GM12878 (cell line): ENCODE data around the gene TSPAN11. TPM values are rescaled to one million over a fixed set of nuclear protein-coding genes. Genes with fewer than 3 reads are reported as not detected.

Experiments used
- ATAC-seq: fragments of 200-7000 bp; cut with Tn5 transposase; 3 replicates; pipeline ENCODE4 v1.9.1; 2020; ENCODE audit warnings: mild to moderate bottlenecking, moderate library complexity
- BruUV-seq: library from RNA; stranded (reverse); fragments of 400-500 nt; replicated peaks from 2 replicates; lab custom pipeline; 2021; lab: Mats Ljungman, UMichigan
- CTCF ChIA-PET: fragments of 300-600 bp; sonication (Branson Sonifier 250); formaldehyde crosslinking; extraction: SDS; loops from one replicate; lab custom pipeline; 2021; ENCODE audit warnings: inconsistent platforms; lab: Yijun Ruan, JAX
- POLR2A ChIA-PET: fragments of 350-600 bp; formaldehyde crosslinking; extraction: SDS; loops from one replicate; lab custom pipeline; 2021; ENCODE audit warnings: inconsistent platforms; lab: Charles Lee
- RAD21 ChIA-PET: fragments of 300-600 bp; sonication (Branson Sonifier 250); formaldehyde crosslinking; loops from one replicate; lab custom pipeline; 2023; ENCODE audit warnings: antibody characterized with exemption; ENCODE audit not compliant: unreplicated experiment; lab: Charles Lee
- SMC1A ChIA-PET: fragments of 300-600 bp; sonication (Branson Sonifier 250); formaldehyde crosslinking; loops from one replicate; lab custom pipeline; 2023; ENCODE audit not compliant: unreplicated experiment, uncharacterized antibody; lab: Charles Lee
- DNase-seq: peaks from one replicate; pipeline ENCODE4 v3.0.0-alpha.2; 2011; ENCODE audit warnings: low read depth, low spot score
- FAIRE-seq: peaks from 3 replicates; lab custom pipeline; 2011; peaks lifted over from hg19 to GRCh38; lab: Jason Lieb, UNC
- H2AFZ ChIP-seq: 2 replicates; pipeline ENCODE4 v1.6.0; 2011; ENCODE audit warnings: low read depth, low read length, control low read depth; ENCODE audit not compliant: control insufficient read depth
- H3K27ac ChIP-seq: 2 replicates; pipeline ENCODE4 v1.5.1; 2011; ENCODE audit warnings: control low read depth; ENCODE audit not compliant: control insufficient read depth, insufficient read depth
- H3K27me3 ChIP-seq, 2 experiments: replicated peaks in 1 of 2; 2 replicates each; pipeline versions ENCODE4 v1.6.0 to v1.6.1; 2011; ENCODE audit warnings: low read length in 1 of 2; ENCODE audit not compliant: control insufficient read depth in 2 of 2, insufficient read depth in 2 of 2
- H3K36me3 ChIP-seq, 2 experiments: 2 replicates each; pipeline ENCODE4 v1.5.1; 2011; ENCODE audit warnings: low read length in 1 of 2; ENCODE audit not compliant: control insufficient read depth in 2 of 2, insufficient read depth in 2 of 2
- H3K4me1 ChIP-seq: 2 replicates; pipeline ENCODE4 v1.6.1; 2011; ENCODE audit warnings: mild to moderate bottlenecking, low read length, moderate library complexity, mixed read lengths; ENCODE audit not compliant: control insufficient read depth, insufficient read depth
- H3K4me2 ChIP-seq: 2 replicates; pipeline ENCODE4 v1.6.0; 2011; ENCODE audit warnings: control low read depth; ENCODE audit not compliant: control insufficient read depth, insufficient read depth
- H3K4me3 ChIP-seq: fragments of 200-600 bp; sonication (generic); 2 replicates; pipeline ENCODE4 v1.5.1; 2016
- H3K79me2 ChIP-seq: 2 replicates; pipeline ENCODE4 v1.6.0; 2011; ENCODE audit warnings: low read length; ENCODE audit not compliant: control insufficient read depth, insufficient read depth
- H3K9ac ChIP-seq: 2 replicates; pipeline ENCODE4 v1.8.0; 2011; ENCODE audit warnings: low read length, control low read depth, mixed read lengths; ENCODE audit not compliant: control insufficient read depth, insufficient read depth
- H3K9me3 ChIP-seq: replicated peaks from 3 replicates; pipeline ENCODE4 v1.5.1; 2011; ENCODE audit warnings: mild to moderate bottlenecking, low read length; ENCODE audit not compliant: control insufficient read depth, insufficient read depth
- H4K20me1 ChIP-seq: 2 replicates; pipeline ENCODE4 v1.6.0; 2011; ENCODE audit not compliant: control insufficient read depth, insufficient read depth
- EP300 ChIP-seq, 2 experiments: fragments of 150-350 bp in 1 of 2; IDR thresholded peaks; 2 replicates each; pipeline ENCODE4 v1.6.1; 2011 to 2012; ENCODE audit warnings: low read depth in 2 of 2, low read length in 2 of 2, borderline replicate concordance in 1 of 2, improper control_type of control experiment in 1 of 2, inconsistent platforms in 1 of 2; ENCODE audit not compliant: control insufficient read depth in 1 of 2
- GATAD2B ChIP-seq: fragments of 450-650 bp; conservative IDR thresholded peaks from 2 replicates; pipeline ENCODE4 v1.6.1; 2017; ENCODE audit warnings: low read depth, mild to moderate bottlenecking, moderate library complexity
- JUND ChIP-seq: IDR thresholded peaks from 2 replicates; pipeline ENCODE4 v1.6.1; 2012; ENCODE audit warnings: low read depth, mild to moderate bottlenecking, low read length, improper control_type of control experiment, moderate library complexity
- LARP7 ChIP-seq: fragments of 450-650 bp; IDR thresholded peaks from 2 replicates; pipeline ENCODE4 v1.6.1; 2017; ENCODE audit warnings: mild to moderate bottlenecking
- NBN ChIP-seq: fragments of 450-650 bp; IDR thresholded peaks from 2 replicates; pipeline ENCODE4 v1.6.1; 2016
- NRF1 ChIP-seq: conservative IDR thresholded peaks from 2 replicates; pipeline ENCODE4 v1.6.1; 2011; ENCODE audit warnings: mild to moderate bottlenecking, low read depth, low read length, improper control_type of control experiment
- USF2 ChIP-seq: IDR thresholded peaks from 2 replicates; pipeline ENCODE4 v1.6.1; 2011; ENCODE audit warnings: low read depth, low read length, improper control_type of control experiment, borderline replicate concordance
- ZSCAN29 ChIP-seq: fragments of 450-650 bp; IDR thresholded peaks from 2 replicates; pipeline ENCODE4 v1.6.1; 2017; ENCODE audit warnings: mild to moderate bottlenecking, moderate library complexity
- WGBS: methylation state at CpG from one replicate; pipeline ENCODE4 v1.1.6; 2016; ENCODE audit warnings: low lambda C conversion rate; ENCODE audit not compliant: insufficient replicate concordance, insufficient coverage; ENCODE audit errors: missing lambda C conversion rate; 5-methylcytosine and 5-hydroxymethylcytosine counted together
- in situ Hi-C: fragments of 300-500 bp; cut with MboI; formaldehyde crosslinking; loops from 9 replicates; pipeline ENCODE4 v1.14.3; 2018; ENCODE audit warnings: mixed read lengths
- intact Hi-C: fragments of 100-400 bp; cut with micrococcal nuclease; formaldehyde crosslinking; loops from one replicate; pipeline ENCODE4 v1.14.2; 2022; ENCODE audit not compliant: unreplicated experiment
- polyA plus RNA-seq, 11 experiments: library from polyadenylated mRNA; depleted of rRNA in 4 of 11; unstranded in 6 of 11; stranded (reverse) in 5 of 11; fragments of >200 nt; fragmentation: Nextera tagmentation in 4 of 11; fragmentation: Illumina TruSeq in 1 of 11; extraction: Ambion mirVana in 4 of 11; extraction: Trizol in 1 of 11; gene quantifications; 1 replicate in 1 of 11; 2 replicates in 10 of 11; pipeline versions ENCODE4 v1.2.1 to v1.2.3, GENCODE V29; 2011 to 2016; ENCODE audit warnings: inconsistent platforms in 2 of 11, missing spikeins in 2 of 11, low read depth in 1 of 11
- total RNA-seq, 4 experiments: library from RNA; depleted of rRNA in 3 of 4; stranded (reverse); fragments of >200 nt in 3 of 4; fragmentation: Illumina TruSeq in 1 of 4; extraction: Trizol in 1 of 4; gene quantifications; 2 replicates each; pipeline versions ENCODE4 v1.2.1 to v1.2.3, GENCODE V29; 2013 to 2021
- TF ChIP-seq, protein P1 (sequence below): IDR thresholded peaks from 2 replicates; pipeline ENCODE4 v1.6.1; 2011; ENCODE audit warnings: borderline replicate concordance, low read depth, mild to moderate bottlenecking, moderate library complexity, mixed read lengths, low read length; ENCODE audit not compliant: insufficient read depth; ENCODE audit errors: extremely low read length

Gene TSPAN11
- total and polyA plus RNA-seq, 10 of the 15 experiments (the other 5 are each of a cell fraction or from before 2014, with no cell fraction given) = under 0.01 to 0.27 (median 0.04) TPM; not detected in 6

GRCh38 chr12:30880061-30880460 lies 46.5 kb upstream of the TSPAN11 start:
- 26% methylated on average over 6 of the region's 6 CpGs for WGBS
- Histone ChIP-seq H3K9me3 (no peaks in the 10 kb centered on the region), H3K9ac (no peak overlapping the region), H3K27me3 (no peaks in the 10 kb centered on the region), H4K20me1 (no peaks in the 10 kb centered on the region), H3K4me2 (no peak overlapping the region), H3K4me3 (no peak overlapping the region), H3K36me3 (no peaks in the 10 kb centered on the region), H3K79me2 (no peaks in the 10 kb centered on the region), H3K27ac (no peak overlapping the region), H3K4me1 (no peaks in the 10 kb centered on the region), H2AFZ (no peak overlapping the region)
- SMC1A ChIA-PET = no interaction called here
- ATAC-seq = no peak
- no peak for DNase-seq
- TF ChIP-seq EP300 (IDR thresholded peaks at IDR 0.05; ENCODE audit: borderline replicate concordance in 1 of 2, control insufficient read depth in 1 of 2, low read depth in 2 of 2, low read length in 2 of 2) (no peak), ZSCAN29 (no peak), NBN (no peak), LARP7 (no peak), NRF1 (no peak), GATAD2B (no peak), JUND (no peak), USF2 (no peak)
- TF ChIP-seq, protein P1, sequence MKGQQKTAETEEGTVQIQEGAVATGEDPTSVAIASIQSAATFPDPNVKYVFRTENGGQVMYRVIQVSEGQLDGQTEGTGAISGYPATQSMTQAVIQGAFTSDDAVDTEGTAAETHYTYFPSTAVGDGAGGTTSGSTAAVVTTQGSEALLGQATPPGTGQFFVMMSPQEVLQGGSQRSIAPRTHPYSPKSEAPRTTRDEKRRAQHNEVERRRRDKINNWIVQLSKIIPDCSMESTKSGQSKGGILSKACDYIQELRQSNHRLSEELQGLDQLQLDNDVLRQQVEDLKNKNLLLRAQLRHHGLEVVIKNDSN = no peak
- in situ Hi-C loops = no loop called here
- no peak for FAIRE-seq
- POLR2A ChIA-PET = no interaction called here
- CTCF ChIA-PET = no interaction called here
- RAD21 ChIA-PET = no interaction called here
- intact Hi-C loops = no loop called here
- BruUV-seq = no TSS peak
